ENCODE measurements around the gene FXR2.

FXR2 gene

GRCh38 chr17:7560172-7561027, 54.3 kb downstream of the FXR2 start:
- no peaks in the 10 kb centered on the region for H3K9me3 ChIP-seq
- TF ChIP-seq, protein P1, sequence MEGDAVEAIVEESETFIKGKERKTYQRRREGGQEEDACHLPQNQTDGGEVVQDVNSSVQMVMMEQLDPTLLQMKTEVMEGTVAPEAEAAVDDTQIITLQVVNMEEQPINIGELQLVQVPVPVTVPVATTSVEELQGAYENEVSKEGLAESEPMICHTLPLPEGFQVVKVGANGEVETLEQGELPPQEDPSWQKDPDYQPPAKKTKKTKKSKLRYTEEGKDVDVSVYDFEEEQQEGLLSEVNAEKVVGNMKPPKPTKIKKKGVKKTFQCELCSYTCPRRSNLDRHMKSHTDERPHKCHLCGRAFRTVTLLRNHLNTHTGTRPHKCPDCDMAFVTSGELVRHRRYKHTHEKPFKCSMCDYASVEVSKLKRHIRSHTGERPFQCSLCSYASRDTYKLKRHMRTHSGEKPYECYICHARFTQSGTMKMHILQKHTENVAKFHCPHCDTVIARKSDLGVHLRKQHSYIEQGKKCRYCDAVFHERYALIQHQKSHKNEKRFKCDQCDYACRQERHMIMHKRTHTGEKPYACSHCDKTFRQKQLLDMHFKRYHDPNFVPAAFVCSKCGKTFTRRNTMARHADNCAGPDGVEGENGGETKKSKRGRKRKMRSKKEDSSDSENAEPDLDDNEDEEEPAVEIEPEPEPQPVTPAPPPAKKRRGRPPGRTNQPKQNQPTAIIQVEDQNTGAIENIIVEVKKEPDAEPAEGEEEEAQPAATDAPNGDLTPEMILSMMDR (IDR thresholded peaks at IDR 0.05): peak; percentile 33 to 49
- intact Hi-C loops (cut with DNase I; ENCODE audit: low total_unique reads): loop anchor here (1.0 to 10.0 kb wide), 5 partner anchors 46 to 306 kb away; partner anchors contain the start of genes CTDNEP1, ELP5, FGF11 and KCTD11
- peaks cover 15 to 26% (median 16%) of the 10 kb centered on the region in 3 donors for H3K36me3 ChIP-seq
- H3K27me3 ChIP-seq: no peaks in the 10 kb centered on the region
- peak; percentile 42 to 79 for DNase-seq
- peaks cover 0 to 73% (median 62%) of the 10 kb centered on the region in 4 donors for H3K4me1 ChIP-seq
- peak overlapping the region; percentile 86 to 99 for H3K4me3 ChIP-seq
- peak overlapping the region; percentile 95 to 96 for H3K27ac ChIP-seq

DNA sequence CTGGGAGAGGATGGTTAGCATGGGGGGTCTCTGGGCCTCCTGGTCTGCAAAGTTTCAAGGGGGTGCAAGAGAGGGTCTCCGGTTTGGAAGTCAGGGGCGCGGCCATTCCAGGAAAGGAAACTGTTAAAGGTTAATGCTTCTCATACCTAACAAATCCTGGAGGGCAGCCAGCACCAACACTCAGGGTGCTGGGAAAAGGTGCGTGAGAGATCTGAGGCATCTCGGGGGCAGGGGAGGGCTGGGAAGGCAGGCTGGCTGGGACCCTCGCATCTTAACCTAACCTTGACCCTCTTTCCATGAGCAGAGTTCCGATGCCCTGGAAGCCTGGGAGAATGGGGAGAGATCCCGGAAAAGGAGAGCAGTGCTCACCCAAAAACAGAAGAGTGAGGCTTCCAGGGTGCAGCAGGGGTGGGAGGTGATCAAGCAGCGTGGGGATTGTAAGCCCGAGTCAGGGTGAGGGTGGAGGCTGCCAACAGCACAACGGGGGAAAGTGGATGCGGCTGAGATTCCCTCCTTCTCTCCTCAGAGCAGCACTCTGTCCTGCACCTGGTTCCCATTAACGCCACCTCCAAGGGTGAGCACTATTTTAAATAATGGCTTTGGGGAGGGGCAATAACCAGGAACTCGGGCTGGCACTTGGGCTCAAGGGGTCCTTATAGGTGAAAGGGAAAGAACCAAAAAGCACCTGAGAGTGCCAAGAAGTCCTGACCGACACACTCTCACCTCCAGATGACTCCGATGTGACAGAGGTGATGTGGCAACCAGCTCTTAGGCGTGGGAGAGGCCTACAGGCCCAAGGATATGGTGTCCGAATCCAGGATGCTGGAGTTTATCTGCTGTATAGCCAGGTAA, 55.2 kb downstream of the FXR2 start:
- intact Hi-C loops (cut with DNase I; ENCODE audit: low total_unique reads): loop anchor here (5.0 to 10.0 kb wide), 4 partner anchors 65 to 305 kb away; partner anchors contain the start of genes CTDNEP1, ELP5, FGF11 and KCTD11
- H3K9me3 ChIP-seq: no peaks in the 10 kb centered on the region
- no peaks in the 10 kb centered on the region for H3K27me3 ChIP-seq
- peaks cover 6 to 17% (median 7%) of the 10 kb centered on the region in 3 donors for H3K36me3 ChIP-seq
- no peak for DNase-seq
- H3K4me1 ChIP-seq: peaks cover 0 to 67% (median 61%) of the 10 kb centered on the region in 4 donors
- peak overlapping the region; percentile 95 to 96 for H3K27ac ChIP-seq
- peak overlapping the region; percentile 86 to 99 for H3K4me3 ChIP-seq
- TF ChIP-seq, protein P1 (IDR thresholded peaks at IDR 0.05): no peak

- intact Hi-C loops (cut with DNase I; ENCODE audit: low total_unique reads): no loop called here
- Histone ChIP-seq H3K27me3 (no peaks in the 10 kb centered on the region), H3K4me1 (peaks cover 0 to 59% (median 54%) of the 10 kb centered on the region in 4 donors), H3K9me3 (no peaks in the 10 kb centered on the region), H3K36me3 (peaks cover 0 to 12% (median 6%) of the 10 kb centered on the region in 3 donors), H3K4me3 (peak within 1 kb of the TSS; percentile 86 to 99), H3K27ac (peak within 1 kb of the TSS; percentile 95 to 96)
- peak; percentile 64 to 85 for DNase-seq
- TF ChIP-seq, protein P1 (IDR thresholded peaks at IDR 0.05): no peak
These were observed 56.0 kb downstream of the FXR2 start, which contains the start of gene TNFSF13 for GRCh38 chr17:7558544-7559319. Gene TNFSF13, plus strand, starts transcription at chr17:7558750. Its CDS starts 290 bp downstream, at chr17:7559040.

GRCh38 chr17:7557775-7558543, 56.7 kb downstream of the FXR2 start:
- Histone ChIP-seq H3K4me1 (peaks cover 0 to 51% (median 46%) of the 10 kb centered on the region in 4 donors), H3K27me3 (no peaks in the 10 kb centered on the region), H3K27ac (peak overlapping the region; percentile 95 to 96), H3K36me3 (peaks cover 0 to 11% (median 6%) of the 10 kb centered on the region in 3 donors), H3K4me3 (peak overlapping the region; percentile 86 to 99), H3K9me3 (no peaks in the 10 kb centered on the region)
- peak; percentile 88 to 94 for DNase-seq
- intact Hi-C loops (cut with DNase I; ENCODE audit: low total_unique reads): no loop called here
- TF ChIP-seq, protein P1 (IDR thresholded peaks at IDR 0.05): no peak

Measured in tibial artery (tissue), 4 donors.